CD4-positive, alpha-beta T cell treated with Interleukin-6 at 100 ng/mL for 8 hours (primary cell): ENCODE data around the gene CASK.
"Not testable (repeated sequence)": the region's sequence is repeated elsewhere in the genome, so short reads cannot be mapped to it uniquely, and the experiment has no call there.

ENCODE experiments used
- DNase-seq: peaks from one replicate; pipeline ENCODE4 v3.0.0-alpha.2; 2020; ENCODE audit warnings: mixed read lengths, low spot score

Gene CASK

DNA sequence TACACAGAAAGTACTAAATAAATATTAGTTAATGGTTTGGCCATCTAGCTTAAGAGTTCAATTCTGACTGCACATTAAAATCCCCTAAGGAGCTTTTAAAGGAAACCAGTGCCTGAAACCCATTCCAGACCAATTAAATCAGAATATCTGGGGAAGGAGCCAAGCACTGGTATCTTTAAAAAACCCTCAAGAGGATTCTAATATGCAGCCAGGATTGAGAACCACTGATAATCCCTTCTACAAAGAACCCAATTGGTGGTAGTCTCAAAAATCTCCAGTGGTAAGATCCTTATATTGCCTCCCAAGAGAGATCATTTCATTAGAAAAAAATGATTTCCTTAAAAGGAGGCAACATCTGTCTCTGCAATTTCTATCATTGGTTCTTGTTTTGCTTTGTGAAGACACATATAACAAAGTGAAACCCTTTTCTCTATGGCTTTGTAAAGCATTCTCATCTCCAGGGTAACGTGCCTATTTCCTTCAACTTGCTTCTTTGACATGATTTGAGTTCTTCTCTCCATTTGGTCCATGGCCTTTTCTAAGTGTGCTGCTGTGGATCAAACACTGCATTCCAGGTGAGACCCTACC lies 231.1 kb downstream of the CASK start:
- DNase-seq = no peak

DNA sequence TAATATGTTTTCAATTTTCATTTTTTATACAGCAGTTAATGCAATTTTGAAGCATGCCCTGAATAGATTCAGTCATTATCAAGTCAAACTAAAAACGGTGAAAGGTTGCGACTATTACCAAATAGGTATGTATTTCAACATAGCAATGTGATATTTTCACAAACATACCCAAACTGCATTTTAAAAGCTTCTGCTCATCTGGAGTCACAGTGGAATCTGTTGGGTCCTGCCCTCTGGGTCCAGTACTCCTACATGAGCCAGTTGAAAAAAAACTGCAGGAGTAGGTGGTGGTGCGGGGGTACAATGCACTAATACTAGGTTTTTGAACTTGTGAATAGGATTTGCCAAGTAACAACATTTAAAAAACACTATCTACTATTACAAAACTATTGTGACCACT lies 233.6 kb downstream of the CASK start:
- DNase-seq = no peak

DNA sequence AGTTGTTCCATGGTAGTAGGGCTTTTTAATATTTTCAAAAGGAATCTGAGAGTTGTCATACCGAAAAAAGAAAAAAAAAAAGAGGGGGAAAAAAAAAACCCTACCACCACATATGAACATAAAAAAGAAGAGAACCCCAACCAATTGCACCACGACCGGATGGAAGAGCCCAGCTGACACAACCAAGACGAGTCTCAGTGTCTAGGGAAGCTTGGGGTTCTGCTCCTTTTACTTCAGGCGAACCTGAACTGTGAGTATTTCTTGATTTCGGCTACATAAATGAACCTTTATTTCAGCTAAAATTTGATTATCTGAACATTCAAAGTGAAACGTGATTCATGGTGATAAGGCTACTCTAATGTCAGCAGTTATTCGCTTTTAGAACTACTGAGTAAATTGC lies 234.5 kb downstream of the CASK start, which contains the start of gene GPR34:
GPR34 (plus strand) TSS at position 139 of the 400 bp plus-strand sequence. CDS start 6,661 bp downstream, outside the sequence.
- DNase-seq = peak; percentile 12

DNA sequence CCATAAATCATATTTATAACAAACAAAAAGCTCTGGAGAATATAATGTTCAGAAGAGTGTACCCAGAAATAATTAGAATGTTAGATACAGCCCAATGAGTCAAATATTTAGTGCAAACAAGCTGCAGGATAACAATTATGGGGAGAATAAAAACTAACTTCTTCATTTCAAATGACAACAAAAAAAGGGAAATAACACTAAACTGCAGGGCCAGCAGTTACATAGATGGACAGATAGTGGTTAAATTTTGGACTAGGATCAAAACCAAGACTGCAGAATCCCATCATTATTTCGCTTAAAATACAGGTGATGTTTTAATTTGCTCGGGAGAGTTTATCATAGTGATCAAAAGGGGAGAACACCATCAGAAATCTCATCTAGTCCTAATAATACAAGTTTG lies 235.2 kb downstream of the CASK start:
- no peak for DNase-seq

DNA sequence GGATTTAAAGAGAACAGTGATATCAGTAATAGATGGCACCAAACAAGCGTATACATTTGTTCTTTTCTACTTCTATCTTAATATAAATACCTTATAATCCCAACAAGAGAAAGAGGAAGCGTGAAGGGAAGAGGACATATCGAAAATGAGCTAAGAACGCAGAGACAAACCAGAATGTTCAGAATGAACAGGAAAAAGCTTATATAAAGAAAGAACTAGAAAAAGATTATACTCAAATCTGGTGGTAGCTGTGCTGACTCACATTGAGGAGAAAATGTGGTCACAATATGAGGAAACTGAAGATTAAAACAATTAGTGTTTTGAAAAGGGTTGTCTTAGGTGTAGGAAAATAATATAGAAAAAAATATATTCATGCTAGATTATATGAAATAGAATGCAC lies 236.6 kb downstream of the CASK start:
- no peak for DNase-seq

DNA sequence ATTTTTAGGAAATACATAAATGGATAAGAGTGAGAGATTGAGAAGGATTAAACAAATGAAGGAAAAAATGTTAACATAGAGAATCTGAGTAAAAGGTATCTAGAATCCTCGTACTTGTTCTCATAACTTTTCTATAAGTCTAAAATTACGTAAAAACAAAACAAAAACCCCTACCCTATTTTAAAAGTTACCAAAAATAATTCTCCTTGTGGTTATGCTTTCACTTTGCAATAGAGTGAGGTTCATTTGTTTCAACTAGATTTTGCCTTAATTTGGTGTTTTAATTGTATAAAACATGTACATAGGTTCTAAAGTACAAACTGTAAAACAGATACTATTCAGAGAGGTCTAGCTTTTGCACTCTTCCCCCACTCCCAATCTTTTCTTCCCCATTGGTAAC lies 238.4 kb downstream of the CASK start:
- no peak for DNase-seq

DNA sequence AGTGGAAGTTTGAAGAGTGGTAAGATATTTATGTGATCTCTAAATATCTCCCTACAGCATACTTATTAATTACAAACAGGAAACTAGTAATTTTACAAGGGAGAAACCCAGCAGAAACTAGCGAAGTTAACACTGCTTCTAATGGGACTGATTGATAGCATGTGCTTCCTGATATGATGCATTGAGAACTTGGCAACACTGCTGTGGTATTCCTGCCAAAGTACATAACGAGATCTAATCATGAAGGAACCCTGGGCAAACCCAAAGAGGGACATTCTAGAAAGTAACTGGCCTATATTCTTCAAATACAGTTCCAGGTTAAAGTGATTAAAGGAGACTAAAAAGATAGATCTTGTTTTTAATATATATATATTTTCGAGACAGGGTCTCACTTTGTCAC lies 239.2 kb downstream of the CASK start:
- DNase-seq = no peak

DNA sequence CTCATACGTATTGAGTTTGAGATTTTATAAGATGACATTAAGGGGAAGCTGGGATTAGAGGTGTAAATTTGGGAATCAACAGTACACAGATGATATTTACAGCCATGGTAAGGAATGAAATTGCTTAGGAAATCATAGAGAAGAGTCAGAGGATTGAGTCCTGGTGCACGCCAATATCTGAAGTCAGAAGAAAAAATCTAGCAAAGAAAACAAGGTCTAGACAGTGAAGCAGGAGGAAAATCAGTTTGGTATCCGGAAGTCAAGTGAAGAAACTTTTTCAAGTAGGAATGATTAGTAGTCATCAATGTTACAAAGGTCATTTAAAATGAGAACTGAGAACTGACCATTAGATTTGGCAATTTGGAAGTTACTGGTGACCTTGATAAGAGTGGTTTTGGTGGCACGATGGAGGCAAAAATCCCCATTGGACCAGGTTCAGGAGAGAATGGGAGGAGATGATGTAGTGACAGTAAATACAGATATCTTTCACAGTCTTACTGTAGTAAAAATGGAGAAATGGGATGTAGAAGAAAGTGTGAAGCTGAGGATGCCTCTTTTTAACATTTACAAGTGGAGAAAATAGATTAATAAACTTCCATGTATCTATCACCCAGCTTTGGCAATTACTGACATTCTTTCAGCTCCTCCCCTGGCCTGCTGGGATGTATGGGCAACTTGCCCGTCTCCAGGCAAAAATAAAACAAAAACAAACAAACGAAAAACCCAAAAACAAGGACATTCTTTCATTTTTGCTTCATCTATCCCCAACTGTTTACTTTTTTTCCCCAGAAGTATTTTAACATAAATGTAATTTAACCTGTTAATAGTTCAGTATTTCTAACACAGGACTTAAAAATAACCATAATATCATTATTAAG lies 245.9 kb downstream of the CASK start:
- no peak for DNase-seq

DNA sequence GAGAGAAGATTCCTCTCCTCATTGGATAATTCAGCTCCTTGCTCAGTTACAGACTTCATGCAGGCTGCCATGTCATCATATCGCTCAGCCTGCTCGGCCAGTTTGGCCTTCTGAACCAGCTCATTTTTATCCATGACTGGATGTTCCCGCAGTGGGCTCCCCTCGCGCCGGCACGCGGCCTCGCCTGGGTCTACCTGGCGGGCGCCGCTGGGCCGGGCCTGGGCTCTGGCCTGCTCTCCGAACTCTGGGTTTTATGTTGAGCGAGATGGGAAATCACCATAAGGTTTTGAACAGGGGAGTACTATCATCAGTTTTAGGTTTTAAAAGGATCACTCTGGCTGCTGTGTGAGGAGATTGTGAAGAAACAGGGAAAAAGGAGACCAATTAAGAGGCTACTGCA lies 247.0 kb downstream of the CASK start:
- not testable (repeated sequence) for DNase-seq

DNA sequence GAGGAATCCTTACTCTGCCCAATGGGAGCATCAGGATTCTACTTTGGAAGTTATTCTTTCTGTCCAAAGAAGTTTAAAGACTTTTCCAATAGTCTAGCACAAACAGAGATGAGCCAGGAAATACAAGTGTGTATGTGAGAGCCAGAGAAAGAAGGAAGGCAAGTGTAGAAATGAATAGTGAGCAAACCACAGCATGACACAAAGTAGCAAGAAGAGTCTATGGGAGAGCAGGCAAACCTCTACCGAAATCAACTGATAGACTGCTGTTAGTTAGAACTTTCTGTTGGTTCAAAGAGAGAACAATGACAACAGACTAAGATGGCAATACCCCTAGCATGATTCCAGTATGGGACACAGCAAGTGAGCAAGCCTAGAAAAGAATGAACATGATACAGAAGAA lies 250.7 kb downstream of the CASK start:
- DNase-seq = no peak

DNA sequence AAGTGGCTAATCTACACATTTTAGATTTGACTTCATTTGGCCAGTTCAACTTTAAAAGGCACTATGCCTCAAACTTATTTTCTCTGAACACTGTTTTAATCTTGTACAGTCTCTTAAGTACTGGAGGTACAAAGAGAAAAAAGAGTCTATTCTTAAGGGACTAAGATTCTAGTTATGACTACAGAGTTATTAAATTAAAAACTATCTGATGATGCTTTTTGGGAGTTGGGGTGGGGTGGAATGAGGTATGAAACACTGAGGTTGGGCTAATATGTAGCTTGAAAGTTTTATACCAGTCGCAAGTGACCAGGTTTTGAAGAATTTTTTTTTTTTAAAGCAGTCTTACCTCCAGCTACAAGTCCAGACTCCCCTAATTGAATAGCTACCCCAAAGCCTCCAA lies 252.3 kb downstream of the CASK start:
- DNase-seq = no peak

DNA sequence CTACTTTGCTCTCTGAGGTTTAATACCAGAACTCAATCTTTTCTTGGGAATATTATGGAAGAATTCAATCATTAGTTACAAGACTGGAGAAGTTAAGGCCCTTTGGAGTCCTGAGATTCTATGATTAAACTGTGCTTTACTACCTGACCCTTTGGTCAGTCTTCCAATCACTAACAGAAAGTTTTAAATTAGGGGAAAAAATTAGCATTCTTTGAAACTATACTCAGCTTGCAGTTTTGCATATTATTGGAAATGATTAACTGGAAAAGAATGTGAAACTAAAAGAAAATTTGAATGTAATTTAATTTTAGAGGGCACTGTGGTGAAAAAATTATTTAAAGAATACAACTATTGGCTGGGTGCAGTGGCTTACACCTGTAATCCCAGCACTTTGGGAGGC lies 253.2 kb downstream of the CASK start:
- DNase-seq = no peak

DNA sequence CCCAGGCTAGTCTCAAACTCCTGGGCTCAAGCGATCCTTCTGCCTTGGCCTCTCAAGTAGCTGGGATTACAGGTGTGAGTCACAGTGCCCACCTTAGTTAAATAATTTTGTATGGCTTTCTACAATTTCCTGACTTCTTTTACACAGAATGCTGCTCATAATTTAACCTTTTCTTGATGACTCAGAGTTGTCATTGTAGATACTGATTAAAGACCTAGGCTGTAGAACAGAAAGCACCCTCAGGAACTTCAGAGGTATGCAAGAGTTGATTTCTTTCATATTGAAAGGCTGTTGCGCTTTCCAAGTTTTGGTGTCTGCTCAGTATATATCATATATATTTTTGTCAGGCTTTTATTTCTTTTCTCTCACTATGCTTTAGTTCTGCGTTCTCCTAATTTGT lies 255.7 kb downstream of the CASK start:
- no peak for DNase-seq

DNA sequence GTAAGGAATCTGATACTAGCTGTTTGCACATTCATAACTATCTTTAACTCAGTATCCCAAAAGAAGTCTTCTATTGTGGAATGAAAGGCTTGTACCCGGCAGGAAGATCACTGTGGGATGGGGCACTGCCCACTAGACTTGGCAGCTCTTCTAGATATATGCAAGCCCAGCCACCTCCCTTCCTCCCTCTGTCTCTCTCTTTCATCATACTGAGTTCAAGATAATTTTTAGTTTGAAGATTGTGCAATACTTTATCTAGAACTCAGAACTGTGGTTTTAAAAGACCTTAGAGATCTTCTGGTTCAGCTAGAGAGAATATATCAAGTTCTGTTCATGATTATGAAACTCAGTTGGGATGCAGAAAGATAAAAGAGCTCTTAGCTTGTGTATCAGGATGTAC lies 257.1 kb downstream of the CASK start:
- no peak for DNase-seq

DNA sequence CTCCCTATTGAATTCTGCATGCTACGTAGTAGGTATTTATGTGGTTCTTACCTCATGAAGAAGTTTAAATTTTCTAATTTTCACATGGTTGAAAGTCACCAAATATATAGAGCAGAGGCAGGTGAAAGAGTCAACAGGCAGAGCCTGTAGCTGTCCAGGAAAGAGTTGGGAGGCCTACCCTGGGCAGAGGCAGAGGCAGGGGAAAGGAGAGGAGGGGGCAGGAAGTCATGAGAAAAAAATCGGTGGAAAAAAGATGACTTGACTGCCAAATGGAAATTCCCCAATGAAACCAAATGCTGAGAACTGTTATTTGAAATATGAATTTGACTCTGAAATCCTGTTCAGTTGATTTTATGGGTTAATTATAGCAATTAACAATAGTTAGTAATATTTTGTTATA lies 257.7 kb downstream of the CASK start:
- no peak for DNase-seq

DNA sequence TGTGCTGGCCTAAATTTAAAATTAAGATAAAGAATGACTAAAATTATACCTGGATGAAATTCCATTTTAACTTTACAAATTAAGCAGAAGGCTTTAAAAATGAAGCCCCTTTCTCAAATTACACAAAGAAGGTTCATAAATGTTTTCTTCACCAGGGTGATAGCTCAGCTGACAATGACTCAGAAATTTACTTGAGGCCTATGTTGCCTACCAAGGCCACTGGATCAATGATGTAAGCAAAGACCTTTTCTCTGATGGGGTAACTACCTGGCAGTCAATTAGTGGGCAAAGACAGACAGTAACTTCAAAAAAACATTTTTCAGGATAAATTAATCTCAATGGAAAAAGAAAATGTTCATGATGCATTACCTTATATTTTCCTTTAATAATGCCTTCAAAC lies 258.4 kb downstream of the CASK start:
- no peak for DNase-seq

DNA sequence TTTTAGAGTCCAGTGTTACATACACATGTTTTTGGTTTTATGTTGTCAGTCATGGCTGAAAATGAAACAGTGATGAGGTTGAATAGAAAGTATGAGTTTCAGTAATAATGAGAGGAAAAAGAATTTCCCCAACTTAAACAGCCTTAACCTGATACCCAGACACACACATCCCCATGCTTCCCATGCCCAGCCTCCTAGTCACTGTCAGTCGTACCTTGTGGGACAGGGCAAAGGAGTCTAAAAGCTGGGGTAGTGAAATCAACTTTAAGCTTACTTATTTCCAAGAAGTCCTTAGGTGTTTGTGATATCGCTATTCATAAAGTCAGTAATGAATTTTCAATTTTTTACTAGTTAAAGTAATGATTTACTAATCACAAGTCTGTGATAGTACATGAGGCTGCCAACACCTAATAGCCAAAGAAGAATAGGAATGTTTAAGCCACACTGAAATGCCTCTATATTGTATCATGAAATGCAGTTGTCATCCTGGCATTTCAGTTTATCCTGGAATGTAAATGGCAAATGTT lies 258.9 kb downstream of the CASK start:
- no peak for DNase-seq

DNA sequence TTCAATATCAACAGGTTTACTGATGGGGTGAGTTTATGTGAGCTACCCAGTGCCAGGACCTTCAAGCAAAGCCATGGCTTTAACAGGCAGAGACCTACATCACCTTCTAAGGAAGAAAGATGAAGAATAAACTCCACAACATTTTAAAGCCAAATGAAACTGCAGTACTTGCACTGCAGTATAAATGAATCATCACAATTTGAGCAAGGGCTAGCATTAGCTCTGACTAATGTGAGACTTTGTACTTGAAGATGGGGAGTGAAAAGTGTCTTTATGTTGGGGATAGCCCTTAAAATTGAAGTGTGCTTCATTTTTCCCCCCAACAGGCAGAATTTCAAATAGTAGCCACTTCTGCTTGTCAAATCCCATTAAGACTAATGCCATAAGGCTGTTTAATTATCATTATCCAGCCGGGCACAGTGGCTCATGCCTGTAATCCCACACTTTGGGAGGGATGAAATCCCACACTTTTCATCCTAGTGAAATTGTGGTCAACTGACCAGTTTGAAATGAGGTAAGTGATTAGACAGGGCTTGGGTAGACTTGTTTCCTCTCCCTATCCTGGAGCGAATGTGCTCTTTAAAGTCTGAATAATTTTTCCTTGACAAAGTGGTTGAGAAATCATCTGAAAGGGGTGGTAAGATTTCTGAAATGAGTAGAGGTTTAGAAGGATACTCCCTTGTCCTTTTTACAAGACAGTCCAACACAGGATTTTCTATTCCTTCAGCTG lies 261.8 kb downstream of the CASK start:
- no peak for DNase-seq

DNA sequence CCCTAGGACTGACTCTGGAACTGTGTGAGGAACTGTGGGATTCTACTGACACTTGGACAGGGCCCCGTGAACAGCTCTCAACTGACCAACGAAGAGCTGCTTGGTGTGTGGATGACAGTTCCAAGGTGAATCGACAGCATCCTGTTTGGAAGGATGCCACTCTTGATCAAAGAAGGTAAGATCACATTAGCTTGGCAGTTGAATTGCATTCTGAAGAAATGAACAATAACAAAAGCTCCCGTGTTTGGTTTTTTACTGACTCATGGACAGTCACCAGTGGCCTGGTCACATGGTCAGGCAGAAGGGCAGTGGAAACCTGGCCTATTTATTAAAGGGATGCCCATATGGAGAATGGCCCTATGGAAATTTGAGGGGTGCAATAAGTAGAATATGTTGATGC lies 267.7 kb downstream of the CASK start:
- no peak for DNase-seq

DNA sequence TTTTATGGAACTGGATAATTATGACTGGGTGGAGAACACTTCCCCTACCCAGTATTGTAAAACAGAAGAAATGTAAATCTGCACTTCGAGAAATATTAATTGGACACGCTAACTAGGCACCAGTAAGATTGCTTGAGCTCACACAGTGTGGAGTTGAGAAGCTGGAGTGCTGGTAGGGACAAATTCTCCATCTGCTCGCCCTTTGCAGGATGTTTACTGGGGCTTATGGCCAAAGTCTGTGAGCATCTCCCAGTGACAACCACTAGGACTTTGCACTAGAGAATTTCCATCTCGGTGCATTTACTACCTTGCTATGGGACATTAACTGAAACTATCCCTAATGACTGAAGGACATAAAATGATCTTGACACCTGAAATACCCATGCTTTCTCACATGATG lies 268.3 kb downstream of the CASK start:
- DNase-seq = no peak

DNA sequence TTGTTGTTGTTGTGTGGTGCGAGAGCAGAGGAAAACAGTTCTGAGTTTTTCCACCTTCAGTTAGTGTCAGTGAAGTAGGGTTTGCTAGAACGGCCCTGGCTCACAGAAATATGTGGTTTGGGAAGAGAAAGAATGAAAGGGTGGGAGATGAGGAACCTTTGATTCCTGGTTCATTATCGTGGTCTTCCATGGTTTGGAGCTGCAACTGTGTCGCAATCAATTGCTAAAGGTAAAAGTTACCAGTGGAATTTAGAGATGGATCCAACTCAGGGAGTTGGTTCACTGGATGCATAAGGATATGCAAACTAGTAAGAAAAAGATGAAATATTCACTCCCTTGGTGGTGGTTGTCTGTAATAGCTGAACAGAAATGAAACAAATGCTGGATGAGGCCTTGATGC lies 270.2 kb downstream of the CASK start:
- no peak for DNase-seq

DNA sequence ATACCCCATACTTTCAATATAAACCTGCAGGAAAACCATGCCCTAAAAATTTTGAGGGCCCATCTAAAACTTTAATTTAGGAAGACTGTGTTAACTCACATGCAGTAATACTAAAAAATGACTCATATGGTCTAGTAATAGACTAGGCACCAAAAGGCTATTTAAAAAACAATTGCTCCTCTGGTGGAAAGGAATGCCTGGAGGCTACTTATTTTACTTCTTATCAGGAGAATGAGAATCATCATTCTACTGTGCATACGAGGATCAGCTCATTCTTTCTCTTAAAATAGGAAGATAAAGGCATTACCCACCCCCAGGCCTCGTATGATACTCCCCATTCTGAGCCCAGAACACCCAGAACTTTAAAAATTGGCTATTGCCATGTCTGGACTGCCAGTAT lies 277.2 kb downstream of the CASK start:
- not testable (repeated sequence) for DNase-seq

DNA sequence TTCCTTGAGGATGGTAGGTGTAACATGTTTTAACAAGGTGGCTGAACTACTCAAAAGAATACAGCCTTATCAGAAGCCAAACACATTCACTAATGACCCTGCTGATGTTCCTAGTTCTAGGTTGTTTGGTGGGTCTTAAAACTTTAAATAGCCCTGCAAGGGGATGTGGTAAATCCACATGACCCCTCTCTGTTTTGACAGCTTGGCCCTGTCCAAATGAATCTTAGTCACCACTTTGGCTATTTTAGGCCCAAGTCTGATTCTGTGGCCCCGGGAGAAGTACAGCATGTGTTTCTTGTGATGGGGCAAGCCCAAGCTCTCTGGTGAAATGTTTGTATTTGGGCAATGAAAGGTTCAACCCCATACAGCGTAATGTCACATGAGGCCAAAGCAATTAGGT lies 289.1 kb downstream of the CASK start:
- DNase-seq = no peak
